B cell (primary cell): ENCODE results near the gene PIK3AP1. TPM values are rescaled to one million over a fixed set of nuclear protein-coding genes. Genes with fewer than 3 reads are reported as not detected.

Experiments
- ATAC-seq: fragments of 200-7000 bp; cut with Tn5 transposase; one replicate; pipeline ENCODE4 v1.10.0; 2021; ENCODE audit warnings: low read depth, mild to moderate bottlenecking, moderate number of reproducible peaks, moderate library complexity
- CTCF ChIA-PET: fragments of 350-600 bp; sonication (Branson Sonifier 250); formaldehyde crosslinking; loops from one replicate; lab custom pipeline; 2021; ENCODE audit warnings: antibody characterized with exemption, inconsistent platforms; lab: Charles Lee
- POLR2A ChIA-PET: fragments of 350-600 bp; sonication (Branson Sonifier 250); formaldehyde crosslinking; loops from one replicate; lab custom pipeline; 2021; ENCODE audit warnings: antibody characterized with exemption; lab: Charles Lee
- DNase-seq: peaks from one replicate; pipeline ENCODE4 v3.0.0; 2013
- H2AFZ ChIP-seq: 2 replicates; pipeline ENCODE4 v1.6.1; 2012; ENCODE audit warnings: mild to moderate bottlenecking, low read depth, low read length; ENCODE audit not compliant: insufficient read depth, poor library complexity, severe bottlenecking
- H3K27ac ChIP-seq, 2 donors: 1 replicate in 1 of 2; 2 replicates in 1 of 2; pipeline ENCODE4 v1.5.1; 2012 to 2013; ENCODE audit warnings: low read length in 2 of 2, mild to moderate bottlenecking in 2 of 2, moderate library complexity in 1 of 2
- H3K27me3 ChIP-seq, 4 experiments: fragments of 200-600 bp in 1 of 4; sonication (generic) in 1 of 4; replicated peaks in 1 of 4; 1 replicate in 2 of 4; 2 replicates in 2 of 4; pipeline versions ENCODE4 v1.6.1 to v1.7.0; 2013 to 2016; ENCODE audit warnings: low read length in 3 of 4, mild to moderate bottlenecking in 2 of 4, mixed read lengths in 1 of 4, moderate library complexity in 1 of 4; ENCODE audit not compliant: insufficient read depth in 4 of 4, control insufficient read depth in 3 of 4; ENCODE audit errors: control extremely low read depth in 1 of 4
- H3K36me3 ChIP-seq, 2 experiments: replicated peaks in 1 of 2; 1 replicate in 1 of 2; 2 replicates in 1 of 2; pipeline versions ENCODE4 v1.6.1 to v1.7.1; 2013; ENCODE audit warnings: low read length in 1 of 2; ENCODE audit not compliant: insufficient read depth in 2 of 2, control insufficient read depth in 1 of 2; ENCODE audit errors: control extremely low read depth in 1 of 2, extremely low read depth in 1 of 2
- H3K4me1 ChIP-seq, 2 donors: fragments of 200-600 bp in 1 of 2; sonication (generic) in 1 of 2; 1 replicate in 1 of 2; 2 replicates in 1 of 2; pipeline versions ENCODE4 v1.5.1 to v1.6.1; 2013 to 2017; ENCODE audit warnings: low read length in 2 of 2; ENCODE audit not compliant: control insufficient read depth in 2 of 2, insufficient read depth in 2 of 2
- H3K4me2 ChIP-seq: replicated peaks from 2 replicates; pipeline ENCODE3; 2012; ENCODE audit warnings: mild to moderate bottlenecking, low read depth, low read length; ENCODE audit not compliant: poor library complexity, severe bottlenecking
- H3K4me3 ChIP-seq, 5 experiments: fragments of 200-600 bp in 1 of 5; sonication (generic) in 1 of 5; 1 replicate in 3 of 5; 2 replicates in 2 of 5; pipeline versions ENCODE4 v1.5.1 to v1.7.0; 2011 to 2016; ENCODE audit warnings: low read length in 4 of 5, mild to moderate bottlenecking in 4 of 5, low read depth in 2 of 5, control low read depth in 1 of 5, moderate library complexity in 1 of 5; ENCODE audit not compliant: insufficient read depth in 1 of 5; ENCODE audit errors: control extremely low read depth in 1 of 5, extremely low read depth in 1 of 5
- H3K79me2 ChIP-seq: fragments of 200-600 bp; sonication (generic); one replicate; pipeline ENCODE4 v1.6.0; 2016; ENCODE audit warnings: low read length; ENCODE audit not compliant: control insufficient read depth, insufficient read depth
- H3K9ac ChIP-seq: fragments of 200-600 bp; sonication (generic); 2 replicates; pipeline ENCODE4 v1.6.1; 2017; ENCODE audit warnings: mild to moderate bottlenecking, low read length, moderate library complexity
- H3K9me3 ChIP-seq, 3 donors: one replicate each; pipeline versions ENCODE4 v1.6.1 to v1.7.1; 2013; ENCODE audit warnings: low read length in 2 of 3; ENCODE audit not compliant: control insufficient read depth in 2 of 3, insufficient read depth in 1 of 3; ENCODE audit errors: control extremely low read depth in 1 of 3
- H4K20me1 ChIP-seq: 2 replicates; pipeline ENCODE4 v1.6.0; 2012; ENCODE audit warnings: mild to moderate bottlenecking, low read length; ENCODE audit not compliant: insufficient read depth, control insufficient read depth, poor library complexity, severe bottlenecking
- H3K27ac Mint-ChIP-seq: one replicate; pipeline ENCODE4 v1.8.0; 2021; ENCODE audit warnings: mixed read lengths
- H3K27me3 Mint-ChIP-seq: one replicate; pipeline ENCODE4 v1.8.0; 2021; ENCODE audit warnings: mixed read lengths
- H3K4me1 Mint-ChIP-seq: one replicate; pipeline ENCODE4 v1.8.0; 2021; ENCODE audit warnings: mixed read lengths
- H3K4me3 Mint-ChIP-seq: one replicate; pipeline ENCODE4 v1.8.0; 2021; ENCODE audit warnings: mixed read lengths
- H3K9me3 Mint-ChIP-seq: one replicate; pipeline ENCODE4 v1.8.0; 2022; ENCODE audit warnings: mixed read lengths; ENCODE audit not compliant: insufficient read depth
- CTCF ChIP-seq: fragments of 200-600 bp; IDR thresholded peaks from one replicate; pipeline ENCODE4 v1.8.0; 2022; ENCODE audit warnings: antibody characterized with exemption, mild to moderate bottlenecking
- EZH2 ChIP-seq: IDR thresholded peaks from 2 replicates; pipeline ENCODE4 v1.6.1; 2012; ENCODE audit warnings: borderline replicate concordance, low read depth, mild to moderate bottlenecking, moderate library complexity, low read length; ENCODE audit not compliant: insufficient read depth, poor library complexity, severe bottlenecking
- WGBS: methylation state at CpG from one replicate; pipeline ENCODE4 v1.1.5; 2013; ENCODE audit warnings: missing lambda C conversion rate; ENCODE audit not compliant: insufficient coverage; 5-methylcytosine and 5-hydroxymethylcytosine counted together
- intact Hi-C: fragments of 100-400 bp; cut with micrococcal nuclease; formaldehyde crosslinking; loops from one replicate; pipeline ENCODE4 v1.10.0; 2022
- polyA plus RNA-seq: library from polyadenylated mRNA; depleted of rRNA; stranded (reverse); fragments of >200 nt; gene quantifications from 2 replicates; pipeline ENCODE4 v1.2.3, GENCODE V29; 2012
- total RNA-seq, 2 donors: library from RNA; stranded (reverse); fragments of 120-200 nt in 1 of 2; gene quantifications; 1 replicate in 1 of 2; 2 replicates in 1 of 2; pipeline versions ENCODE4 v1.2.3 to v1.2.4, GENCODE V29; 2013 to 2022

PIK3AP1 gene
- total and polyA plus RNA-seq, 2 donors (not counting 1 experiment from before 2014, with no cell fraction given) = 125 to 130 TPM

- Histone ChIP-seq H3K4me3 (no peak overlapping the region), H3K9ac (no peak overlapping the region), H3K4me2 (no peak overlapping the region), H3K79me2 (peaks cover 73% of the 10 kb centered on the region), H3K27me3 (no peaks in the 10 kb centered on the region), H3K4me1 (peaks cover 39 to 57% of the 10 kb centered on the region in 2 donors), H3K27ac (peak overlapping the region in 1 of 2 donors; percentile 76), H2AFZ (no peak overlapping the region), H3K9me3 (no peaks in the 10 kb centered on the region), H3K36me3 (peaks cover 6 to 97% of the 10 kb centered on the region in 2 experiments), H4K20me1 (peaks cover 29% of the 10 kb centered on the region)
- POLR2A ChIA-PET = interaction anchor here (0.7 to 1.1 kb wide), 3 partner anchors 76 to 190 kb away, joined by 3 to 6 read pairs (median 4); no protein-coding TSS in a partner anchor
- H3K27me3 Mint-ChIP-seq = no peaks in the 10 kb centered on the region
- H3K9me3 Mint-ChIP-seq = no peaks in the 10 kb centered on the region
- TF ChIP-seq EZH2 = no peak
- peak; percentile 73 for TF ChIP-seq CTCF
- peak overlapping the region; percentile 74 for H3K27ac Mint-ChIP-seq
- intact Hi-C loops = loop anchor here (1.0 to 5.0 kb wide), 4 partner anchors 101 to 268 kb away; no protein-coding TSS in a partner anchor
- ATAC-seq = no peak
- 4% methylated on average over 2 of the region's 4 CpGs for WGBS
- H3K4me1 Mint-ChIP-seq = peaks cover 49% of the 10 kb centered on the region
- peak; percentile 81 for DNase-seq
- CTCF ChIA-PET = interaction anchor here (0.7 to 6.2 kb wide), 29 partner anchors 10 to 382 kb away, joined by 3 to 105 read pairs (median 6); partner anchors contain the start of gene PIK3AP1
- H3K4me3 Mint-ChIP-seq = no peak overlapping the region
These were observed 77.3 kb downstream of the PIK3AP1 start for GRCh38 chr10:96642973-96643372.

- ATAC-seq (no peak), DNase-seq (no peak)
- WGBS = 79% methylated on average over 3 of the region's 3 CpGs
- Histone ChIP-seq H2AFZ (no peak overlapping the region), H3K4me3 (no peak overlapping the region), H3K4me2 (no peak overlapping the region), H3K36me3 (peaks cover 8 to 97% of the 10 kb centered on the region in 2 experiments), H3K9ac (no peak overlapping the region), H3K79me2 (peaks cover 73% of the 10 kb centered on the region), H3K9me3 (no peaks in the 10 kb centered on the region), H3K27ac (peak overlapping the region in 1 of 2 donors; percentile 40), H3K27me3 (no peaks in the 10 kb centered on the region), H4K20me1 (peaks cover 29% of the 10 kb centered on the region), H3K4me1 (peaks cover 35 to 52% of the 10 kb centered on the region in 2 donors)
- H3K4me1 Mint-ChIP-seq = peaks cover 47% of the 10 kb centered on the region
- no peak overlapping the region for H3K4me3 Mint-ChIP-seq
- intact Hi-C loops = loop anchor here (2.0 to 5.0 kb wide), 2 partner anchors 245 to 268 kb away; no protein-coding TSS in a partner anchor
- TF ChIP-seq CTCF (no peak), EZH2 (no peak)
- POLR2A ChIA-PET = interaction anchor here (0.7 to 0.8 kb wide), 2 partner anchors 79 to 191 kb away, joined by 3 to 4 read pairs; no protein-coding TSS in a partner anchor
- CTCF ChIA-PET = interaction anchor here (1.0 to 6.2 kb wide), 23 partner anchors 10 to 568 kb away, joined by 3 to 105 read pairs (median 11); partner anchors contain the start of gene PIK3AP1
- H3K9me3 Mint-ChIP-seq = no peaks in the 10 kb centered on the region
- peak overlapping the region; percentile 74 for H3K27ac Mint-ChIP-seq
- no peaks in the 10 kb centered on the region for H3K27me3 Mint-ChIP-seq
These were observed 77.8 kb downstream of the PIK3AP1 start for GRCh38 chr10:96642530-96642929.
